ENCODE measurements around the gene IL1RAPL1.
"Not testable (repeated sequence)": the region's sequence is repeated elsewhere in the genome, so short reads cannot be mapped to it uniquely, and the experiment has no call there.

Gene IL1RAPL1

GRCh38 chrX:29113221-29113620 is 526.0 kb downstream of the IL1RAPL1 start:
- no peak for DNase-seq (ENCODE audit: low spot score)

- DNase-seq (ENCODE audit: low spot score) = not testable (repeated sequence)
Measured at GRCh38 chrX:29122817-29123216, 535.6 kb downstream of the IL1RAPL1 start.

- DNase-seq (ENCODE audit: low spot score) = no peak
Measured at GRCh38 chrX:29130905-29131304, 543.7 kb downstream of the IL1RAPL1 start.

GRCh38 chrX:29136904-29137303 is 549.7 kb downstream of the IL1RAPL1 start:
- no peak for DNase-seq (ENCODE audit: low spot score)

GRCh38 chrX:29138003-29138402 is 550.8 kb downstream of the IL1RAPL1 start:
- DNase-seq (ENCODE audit: low spot score) = no peak

GRCh38 chrX:29143356-29143755 is 556.1 kb downstream of the IL1RAPL1 start:
- no peak for DNase-seq (ENCODE audit: low spot score)

GRCh38 chrX:29143756-29144155 is 556.5 kb downstream of the IL1RAPL1 start:
- DNase-seq (ENCODE audit: low spot score) = no peak

- no peak for DNase-seq (ENCODE audit: low spot score)
Measured at GRCh38 chrX:29145316-29145715, 558.1 kb downstream of the IL1RAPL1 start.

- no peak for DNase-seq (ENCODE audit: low spot score)
Measured at GRCh38 chrX:29148511-29148910, 561.3 kb downstream of the IL1RAPL1 start.

GRCh38 chrX:29155286-29155685 is 568.0 kb downstream of the IL1RAPL1 start:
- DNase-seq (ENCODE audit: low spot score) = no peak

GRCh38 chrX:29172880-29173279 is 585.6 kb downstream of the IL1RAPL1 start:
- no peak for DNase-seq (ENCODE audit: low spot score)

GRCh38 chrX:29187264-29187663 is 600.0 kb downstream of the IL1RAPL1 start:
- no peak for DNase-seq (ENCODE audit: low spot score)

- DNase-seq (ENCODE audit: low spot score) = no peak
Measured at GRCh38 chrX:29196501-29196900, 609.3 kb downstream of the IL1RAPL1 start.

- no peak for DNase-seq (ENCODE audit: low spot score)
Measured at GRCh38 chrX:29215251-29215650, 628.0 kb downstream of the IL1RAPL1 start.

GRCh38 chrX:29225670-29226069 is 638.4 kb downstream of the IL1RAPL1 start:
- DNase-seq (ENCODE audit: low spot score) = no peak

- no peak for DNase-seq (ENCODE audit: low spot score)
Measured at GRCh38 chrX:29229802-29230201, 642.6 kb downstream of the IL1RAPL1 start.

- DNase-seq (ENCODE audit: low spot score) = no peak
Measured at GRCh38 chrX:29231800-29232199, 644.6 kb downstream of the IL1RAPL1 start.

GRCh38 chrX:29233592-29234183 is 646.4 kb downstream of the IL1RAPL1 start:
- no peak for DNase-seq (ENCODE audit: low spot score)

GRCh38 chrX:29237972-29238371 is 650.7 kb downstream of the IL1RAPL1 start:
- DNase-seq (ENCODE audit: low spot score) = no peak

- no peak for DNase-seq (ENCODE audit: low spot score)
Measured at GRCh38 chrX:29241809-29242208, 654.6 kb downstream of the IL1RAPL1 start.

- DNase-seq (ENCODE audit: low spot score) = no peak
Measured at GRCh38 chrX:29242856-29243255, 655.6 kb downstream of the IL1RAPL1 start.

- DNase-seq (ENCODE audit: low spot score) = no peak
Measured at GRCh38 chrX:29243942-29244341, 656.7 kb downstream of the IL1RAPL1 start.

GRCh38 chrX:29254515-29254914 is 667.3 kb downstream of the IL1RAPL1 start:
- DNase-seq (ENCODE audit: low spot score) = no peak

- no peak for DNase-seq (ENCODE audit: low spot score)
Measured at GRCh38 chrX:29257521-29257920, 670.3 kb downstream of the IL1RAPL1 start.

GRCh38 chrX:29269390-29269789 is 682.1 kb downstream of the IL1RAPL1 start:
- DNase-seq (ENCODE audit: low spot score) = no peak

All from kidney tubule cell (primary cell).